Neural progenitor cell (in vitro differentiated cells): ENCODE data around the gene NCS1.

Source experiments
- EZH2 ChIP-seq: fragments of 200-600 bp; sonication (generic); IDR thresholded peaks from 2 replicates; pipeline ENCODE4 v1.6.1; 2017; ENCODE audit warnings: antibody characterized with exemption, mild to moderate bottlenecking, moderate library complexity
- TF ChIP-seq, protein P1 (sequence below): fragments of 200-600 bp; sonication (generic); IDR thresholded peaks from 2 replicates; pipeline ENCODE4 v1.5.1; 2017; ENCODE audit warnings: antibody characterized with exemption, mild to moderate bottlenecking

- TF ChIP-seq, protein P1, sequence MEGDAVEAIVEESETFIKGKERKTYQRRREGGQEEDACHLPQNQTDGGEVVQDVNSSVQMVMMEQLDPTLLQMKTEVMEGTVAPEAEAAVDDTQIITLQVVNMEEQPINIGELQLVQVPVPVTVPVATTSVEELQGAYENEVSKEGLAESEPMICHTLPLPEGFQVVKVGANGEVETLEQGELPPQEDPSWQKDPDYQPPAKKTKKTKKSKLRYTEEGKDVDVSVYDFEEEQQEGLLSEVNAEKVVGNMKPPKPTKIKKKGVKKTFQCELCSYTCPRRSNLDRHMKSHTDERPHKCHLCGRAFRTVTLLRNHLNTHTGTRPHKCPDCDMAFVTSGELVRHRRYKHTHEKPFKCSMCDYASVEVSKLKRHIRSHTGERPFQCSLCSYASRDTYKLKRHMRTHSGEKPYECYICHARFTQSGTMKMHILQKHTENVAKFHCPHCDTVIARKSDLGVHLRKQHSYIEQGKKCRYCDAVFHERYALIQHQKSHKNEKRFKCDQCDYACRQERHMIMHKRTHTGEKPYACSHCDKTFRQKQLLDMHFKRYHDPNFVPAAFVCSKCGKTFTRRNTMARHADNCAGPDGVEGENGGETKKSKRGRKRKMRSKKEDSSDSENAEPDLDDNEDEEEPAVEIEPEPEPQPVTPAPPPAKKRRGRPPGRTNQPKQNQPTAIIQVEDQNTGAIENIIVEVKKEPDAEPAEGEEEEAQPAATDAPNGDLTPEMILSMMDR, result no peak
- no peak for TF ChIP-seq EZH2
Observed at GRCh38 chr9:130259044-130259443, 86.8 kb downstream of the NCS1 start.
